NB4 (cell line): Measurements from ENCODE around the gene SLC9A8.

ENCODE experiments used
- DNase-seq: peaks from one replicate; pipeline ENCODE4 v3.0.0; 2010; ENCODE audit warnings: low read depth
- H3K4me3 ChIP-seq: one replicate; pipeline ENCODE4 v1.5.1; 2011; ENCODE audit warnings: mild to moderate bottlenecking, low read depth, low read length, moderate library complexity
- CTCF ChIP-seq: IDR thresholded peaks from one replicate; pipeline ENCODE4 v1.5.1; 2012; ENCODE audit warnings: low read depth, low read length
- MAX ChIP-seq: IDR thresholded peaks from 2 replicates; pipeline ENCODE4 v1.6.1; 2011; ENCODE audit warnings: low read depth, low read length
- MYC ChIP-seq: IDR thresholded peaks from 2 replicates; pipeline ENCODE4 v1.6.1; 2011; ENCODE audit warnings: low read depth, low read length
- POLR2A ChIP-seq: IDR thresholded peaks from 2 replicates; pipeline ENCODE4 v1.6.1; 2011; ENCODE audit warnings: mild to moderate bottlenecking; ENCODE audit not compliant: insufficient read length; ENCODE audit errors: extremely low read depth

SLC9A8 gene

DNA sequence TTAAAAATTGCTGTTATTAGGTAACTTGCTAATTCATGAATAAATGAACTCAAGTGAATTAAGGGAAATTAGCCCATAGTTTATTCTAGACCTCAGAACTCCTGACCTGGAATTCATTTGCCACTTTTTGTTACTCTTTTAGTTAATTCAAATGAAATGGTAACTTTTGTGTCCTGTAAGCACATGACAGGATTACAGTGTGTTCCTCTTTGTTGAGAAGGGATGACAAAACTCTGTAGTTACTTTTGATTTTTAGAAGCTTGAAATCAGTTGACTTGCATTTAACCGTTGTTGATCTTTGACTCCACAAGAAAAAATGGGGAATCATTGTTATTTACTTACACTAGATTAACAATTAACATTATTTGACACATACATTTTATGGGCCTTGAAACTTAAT is 6.2 kb downstream of the SLC9A8 start:
- DNase-seq = no peak
- H3K4me3 ChIP-seq = no peak overlapping the region
- TF ChIP-seq MAX = no peak
- no peak for TF ChIP-seq POLR2A
- TF ChIP-seq CTCF = no peak
- TF ChIP-seq MYC = no peak

GRCh38 chr20:49819702-49820101 is 7.1 kb downstream of the SLC9A8 start:
- DNase-seq = no peak
- H3K4me3 ChIP-seq = no peak overlapping the region
- TF ChIP-seq MAX = no peak
- TF ChIP-seq CTCF = no peak
- no peak for TF ChIP-seq POLR2A
- no peak for TF ChIP-seq MYC

GRCh38 chr20:49821381-49821780 is 8.8 kb downstream of the SLC9A8 start:
- DNase-seq = no peak
- H3K4me3 ChIP-seq = no peak overlapping the region
- TF ChIP-seq CTCF (no peak), MAX (no peak), POLR2A (no peak), MYC (no peak)

DNA sequence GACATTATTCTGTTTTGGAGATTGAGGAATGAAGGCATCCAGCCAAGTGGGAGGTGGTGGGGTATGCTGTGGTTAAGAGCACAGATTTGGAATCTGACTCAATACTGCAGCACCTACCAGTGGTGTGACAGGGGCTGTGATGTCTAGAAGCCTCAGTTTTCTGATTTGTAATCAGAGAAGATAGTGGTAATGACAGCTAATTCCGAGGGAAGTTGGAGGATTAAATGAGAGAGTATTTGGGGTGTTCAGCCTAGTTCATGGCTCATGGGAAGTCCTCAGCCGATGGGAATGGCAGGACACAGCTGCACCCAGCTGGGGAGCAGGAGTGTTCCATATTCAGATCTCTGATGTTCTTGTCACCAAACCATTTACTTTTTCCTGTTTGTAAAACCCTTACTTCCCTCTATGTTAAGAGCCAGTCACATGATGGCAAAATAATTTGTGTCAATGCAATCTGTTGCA is 9.3 kb downstream of the SLC9A8 start:
- TF ChIP-seq POLR2A (no peak), CTCF (peak; percentile 13)
- DNase-seq = no peak
- no peak overlapping the region for H3K4me3 ChIP-seq

- no peak for DNase-seq
- H3K4me3 ChIP-seq = no peak overlapping the region
- TF ChIP-seq MYC (no peak), CTCF (no peak), MAX (no peak), POLR2A (no peak)
These were observed 10.7 kb downstream of the SLC9A8 start for GRCh38 chr20:49823152-49823847.

- DNase-seq = no peak
- no peak overlapping the region for H3K4me3 ChIP-seq
These were observed 11.6 kb downstream of the SLC9A8 start for GRCh38 chr20:49824206-49824605.

More at GRCh38 chr20:49824206-49824605, 11.6 kb downstream of the SLC9A8 start:
- TF ChIP-seq MYC = no peak
- TF ChIP-seq POLR2A = no peak
- TF ChIP-seq CTCF = no peak
- TF ChIP-seq MAX = no peak
